VCaP (cell line): ENCODE results near the gene AUTS2.

Experiments used
- H3K27ac ChIP-seq: fragments of 450-650 bp; 2 replicates; pipeline ENCODE4 v1.5.1; 2017
- CTCF ChIP-seq: fragments of 450-650 bp; conservative IDR thresholded peaks from 2 replicates; pipeline ENCODE4 v1.5.1; 2017; ENCODE audit warnings: mild to moderate bottlenecking, moderate library complexity

Gene AUTS2

GRCh38 chr7:70321016-70321590, 722.8 kb downstream of the AUTS2 start:
- TF ChIP-seq CTCF: no peak
- no peak overlapping the region for H3K27ac ChIP-seq

- H3K27ac ChIP-seq: no peak overlapping the region
- TF ChIP-seq CTCF: no peak
These were observed 724.6 kb downstream of the AUTS2 start for GRCh38 chr7:70322856-70323255.

- TF ChIP-seq CTCF: no peak
- H3K27ac ChIP-seq: no peak overlapping the region
These were observed 727.3 kb downstream of the AUTS2 start for GRCh38 chr7:70325509-70326101.

- no peak for TF ChIP-seq CTCF
- H3K27ac ChIP-seq: no peak overlapping the region
These were observed 736.0 kb downstream of the AUTS2 start for GRCh38 chr7:70334295-70334694.

- H3K27ac ChIP-seq: no peak overlapping the region
- TF ChIP-seq CTCF: no peak
These were observed 736.6 kb downstream of the AUTS2 start for GRCh38 chr7:70334871-70335270.

GRCh38 chr7:70336536-70336935, 738.3 kb downstream of the AUTS2 start:
- H3K27ac ChIP-seq: no peak overlapping the region
- TF ChIP-seq CTCF: no peak

GRCh38 chr7:70338015-70338414, 739.7 kb downstream of the AUTS2 start:
- no peak for TF ChIP-seq CTCF

More at GRCh38 chr7:70338015-70338414, 739.7 kb downstream of the AUTS2 start:
- no peak overlapping the region for H3K27ac ChIP-seq
